ENCODE measurements around the gene TRIM46. TPM values are rescaled to one million over a fixed set of nuclear protein-coding genes. Genes with fewer than 3 reads are reported as not detected.
"Not testable (repeated sequence)": the region's sequence is repeated elsewhere in the genome, so short reads cannot be mapped to it uniquely, and the experiment has no call there.

Gene TRIM46
- total RNA-seq, 2 experiments from 2014 or later, result 4.6 to 4.9 TPM

DNA sequence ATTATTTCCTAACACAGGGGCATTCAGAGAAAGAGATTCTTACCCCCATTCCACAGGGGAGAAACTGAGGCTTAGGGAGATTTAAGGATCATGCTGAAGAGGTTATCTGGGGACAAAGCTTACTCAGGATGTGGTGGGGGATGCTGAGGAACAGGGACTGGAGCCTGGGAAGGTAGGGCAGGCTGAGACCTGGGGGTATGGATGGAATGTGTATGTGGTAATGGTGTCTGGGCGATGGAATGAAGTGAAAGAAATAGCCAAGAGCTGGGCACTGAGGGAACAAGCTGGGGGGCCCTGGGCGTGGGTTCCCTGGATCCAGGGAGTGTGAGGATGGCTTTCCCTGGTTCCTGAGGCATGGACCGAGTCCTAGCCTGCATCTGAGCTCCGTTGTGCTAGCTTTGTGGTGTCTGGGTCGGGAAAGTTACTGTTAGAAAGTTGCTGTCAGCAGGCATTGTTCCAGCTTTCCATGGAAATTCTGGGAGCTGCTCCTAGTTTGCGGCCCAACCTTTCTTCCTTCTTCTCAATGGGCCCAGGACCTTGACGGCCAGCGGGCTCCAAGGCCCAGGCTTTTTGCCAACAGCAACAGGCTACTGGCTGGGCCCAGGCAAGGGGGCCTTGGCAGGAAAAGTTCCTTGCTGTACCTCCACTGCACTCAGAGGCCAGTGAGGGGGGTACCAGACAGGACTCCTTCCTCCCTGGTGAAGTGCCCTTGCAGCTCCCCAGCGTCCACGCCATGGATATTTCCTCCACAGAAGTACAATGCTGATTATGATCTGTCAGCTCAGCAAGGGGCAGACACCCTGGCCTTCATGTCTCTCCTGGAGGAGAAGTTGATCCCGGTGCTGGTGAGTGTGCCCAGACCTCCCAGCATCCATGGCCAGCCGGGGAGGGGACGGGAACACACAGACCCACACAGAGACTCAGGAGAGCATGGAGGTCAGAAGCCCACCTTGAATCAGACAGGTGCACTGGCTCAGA, 58.6 kb downstream of the TRIM46 start:
- H3K27me3 Mint-ChIP-seq, H3K27ac Mint-ChIP-seq, H3K36me3 Mint-ChIP-seq, H3K4me1 Mint-ChIP-seq, H3K4me3 Mint-ChIP-seq, DNase-seq, H3K9me3 Mint-ChIP-seq: not testable (repeated sequence)

DNA sequence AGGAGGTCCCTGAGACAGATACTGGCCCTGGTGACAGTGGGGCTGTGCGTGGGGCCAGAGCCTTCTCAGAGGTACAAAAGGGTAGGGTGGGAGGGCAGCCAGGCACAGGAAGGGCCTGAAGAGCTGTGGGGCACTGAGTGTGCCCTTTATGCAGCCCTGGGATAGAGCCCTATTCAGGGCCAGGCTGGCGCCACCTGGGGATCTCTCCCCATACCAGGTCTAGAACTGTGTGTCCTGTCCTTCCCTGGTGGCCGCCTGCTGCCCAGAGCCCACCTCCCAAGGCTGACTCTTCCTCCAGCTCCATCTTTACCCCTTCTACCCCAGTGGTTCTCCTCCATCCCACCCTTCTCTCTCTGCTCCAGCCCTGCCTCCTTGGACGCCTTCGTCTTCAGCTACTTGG, 59.9 kb downstream of the TRIM46 start:
- H3K4me1 Mint-ChIP-seq, H3K27me3 Mint-ChIP-seq, H3K9me3 Mint-ChIP-seq, H3K36me3 Mint-ChIP-seq, H3K27ac Mint-ChIP-seq, DNase-seq, H3K4me3 Mint-ChIP-seq: not testable (repeated sequence)

Other genes with a start within 250 kb of the TRIM46 start
- gene PMVK, start 237.1 kb upstream of the TRIM46 start, total RNA-seq, result 10 to 100 TPM; 29.8 to 32.8 TPM
- 10 to 100 TPM; 12.2 to 13.2 TPM for gene PBXIP1, start 217.8 kb upstream of the TRIM46 start, total RNA-seq
- 10 to 100 TPM; 24.2 to 25.1 TPM for gene PYGO2, start 212.1 kb upstream of the TRIM46 start, total RNA-seq
- 10 to 100 TPM; 34.7 to 38.4 TPM for gene SHC1, start 203.1 kb upstream of the TRIM46 start, total RNA-seq
- 100 to 1,000 TPM; 156 TPM for gene CKS1B, start 199.2 kb upstream of the TRIM46 start, total RNA-seq
- gene FLAD1, start 190.5 kb upstream of the TRIM46 start, total RNA-seq, result 10 to 100 TPM; 54.2 to 56.1 TPM
- gene LENEP, start 180.3 kb upstream of the TRIM46 start, total RNA-seq, result under 1 TPM in 1 of 2 experiments, not detected in 1; 0.66 TPM
- 10 to 100 TPM; 14.1 to 14.4 TPM for gene ZBTB7B, start 171.0 kb upstream of the TRIM46 start, total RNA-seq
- gene DCST2, start 140.1 kb upstream of the TRIM46 start, total RNA-seq, result under 1 TPM; 0.20 to 0.31 TPM
- not detected for gene DCST1, start 140.0 kb upstream of the TRIM46 start, total RNA-seq
- gene ADAM15, start 122.5 kb upstream of the TRIM46 start, total RNA-seq, result 10 to 100 TPM; 31.6 to 32.5 TPM
- 1 to 10 TPM; 2.1 to 2.5 TPM for gene EFNA4, start 110.1 kb upstream of the TRIM46 start, total RNA-seq
- 1 to 10 TPM; 4.5 to 4.6 TPM for gene EFNA3, start 95.0 kb upstream of the TRIM46 start, total RNA-seq
- under 1 TPM; 0.49 to 0.74 TPM for gene EFNA1, start 46.0 kb upstream of the TRIM46 start, total RNA-seq
- gene SLC50A1, start 38.0 kb upstream of the TRIM46 start, total RNA-seq, result 10 to 100 TPM; 50.6 to 51.3 TPM
- gene DPM3, start 33.3 kb upstream of the TRIM46 start, total RNA-seq, result 10 to 100 TPM; 26.8 to 29.2 TPM
- 100 to 1,000 TPM; 135 to 145 TPM for gene KRTCAP2, start 545 bp upstream of the TRIM46 start, total RNA-seq
- gene THBS3, start 34.0 kb downstream of the TRIM46 start, total RNA-seq, result 1 to 10 TPM; 7.4 to 9.3 TPM
- gene MTX1, start 34.8 kb downstream of the TRIM46 start, total RNA-seq, result 10 to 100 TPM; 68.0 to 72.5 TPM
- 10 to 100 TPM; 46.6 to 49.7 TPM for gene ENTREP3, start 81.6 kb downstream of the TRIM46 start, total RNA-seq
- gene SCAMP3, start 88.5 kb downstream of the TRIM46 start, total RNA-seq, result 100 to 1,000 TPM; 108 to 117 TPM
- 10 to 100 TPM; 61.4 to 65.9 TPM for gene CLK2, start 99.7 kb downstream of the TRIM46 start, total RNA-seq
- gene HCN3, start 103.6 kb downstream of the TRIM46 start, total RNA-seq, result 1 to 10 TPM; 1.5 to 1.6 TPM
- gene PKLR, start 127.6 kb downstream of the TRIM46 start, total RNA-seq, result not detected
- 100 to 1,000 TPM; 256 to 264 TPM for gene FDPS, start 135.0 kb downstream of the TRIM46 start, total RNA-seq
- gene RUSC1, start 147.0 kb downstream of the TRIM46 start, total RNA-seq, result 10 to 100 TPM; 23.7 to 24.2 TPM